SKM-1 treated with dmso at 0.1 percent for 144 hours (cell line): Measurements from ENCODE around the gene ADH4.
"Not testable (repeated sequence)": the region's sequence is repeated elsewhere in the genome, so short reads cannot be mapped to it uniquely, and the experiment has no call there.

Source experiments
- DNase-seq: peaks from one replicate; lab custom pipeline; 2025; ENCODE audit not compliant: unreplicated experiment; lab: John Stamatoyannopoulos, UW

ADH4 gene

DNA sequence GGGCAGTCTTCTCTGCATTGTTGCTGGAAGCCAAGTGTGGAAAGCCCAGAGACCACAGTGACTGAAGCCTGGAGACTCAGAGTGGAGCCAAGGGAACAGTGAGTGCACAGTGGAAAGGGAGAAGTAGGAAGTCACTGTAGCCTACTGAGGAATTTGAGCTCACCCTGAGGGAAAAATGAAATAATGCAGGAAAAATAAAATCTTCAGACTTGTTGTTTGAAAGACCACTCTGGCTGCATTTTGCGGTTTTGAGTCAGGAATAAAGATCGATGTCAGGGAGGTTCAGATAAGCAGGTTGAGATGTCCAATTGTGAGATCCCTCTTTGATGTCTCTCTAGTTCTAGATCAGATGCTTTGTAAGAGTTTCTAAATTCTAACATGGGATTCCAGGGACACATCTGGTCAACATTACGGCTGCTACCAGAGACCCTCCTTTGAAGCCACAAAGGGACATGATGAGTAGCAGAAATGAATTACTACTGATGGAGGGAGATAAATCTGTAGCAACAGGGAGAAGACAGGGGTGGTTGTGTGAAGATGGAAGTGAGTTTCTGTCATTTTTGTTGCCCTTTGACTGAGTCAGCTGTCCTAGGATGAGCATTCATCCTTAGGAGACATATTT, 8.4 kb downstream of the ADH4 start:
- DNase-seq: no peak

GRCh38 chr4:99134586-99134985, 9.5 kb downstream of the ADH4 start:
- no peak for DNase-seq

- DNase-seq: no peak
Measured at GRCh38 chr4:99131378-99131777, 12.7 kb downstream of the ADH4 start.

GRCh38 chr4:99126376-99126775, 17.7 kb downstream of the ADH4 start:
- no peak for DNase-seq

DNA sequence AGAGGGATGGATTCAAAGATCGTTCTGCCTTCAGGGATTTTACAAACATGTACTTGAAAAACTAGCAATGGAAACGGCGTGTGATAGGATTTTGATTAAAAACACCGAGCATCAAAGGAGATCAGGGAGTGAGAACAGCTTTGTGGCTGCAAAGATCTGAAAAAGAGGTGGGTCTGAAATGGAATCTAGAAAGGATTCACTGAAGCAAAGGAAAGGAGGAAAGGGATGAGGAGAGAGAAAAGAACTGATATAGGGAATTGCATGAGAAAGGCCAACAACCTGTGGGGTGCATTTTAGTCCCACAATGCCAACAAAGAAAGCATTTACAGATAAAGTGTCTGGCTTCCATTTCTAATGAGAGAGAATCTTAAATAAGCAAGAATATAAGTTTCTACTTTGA, 23.1 kb downstream of the ADH4 start:
- DNase-seq: no peak

GRCh38 chr4:99120501-99120900, 23.6 kb downstream of the ADH4 start:
- no peak for DNase-seq

DNA sequence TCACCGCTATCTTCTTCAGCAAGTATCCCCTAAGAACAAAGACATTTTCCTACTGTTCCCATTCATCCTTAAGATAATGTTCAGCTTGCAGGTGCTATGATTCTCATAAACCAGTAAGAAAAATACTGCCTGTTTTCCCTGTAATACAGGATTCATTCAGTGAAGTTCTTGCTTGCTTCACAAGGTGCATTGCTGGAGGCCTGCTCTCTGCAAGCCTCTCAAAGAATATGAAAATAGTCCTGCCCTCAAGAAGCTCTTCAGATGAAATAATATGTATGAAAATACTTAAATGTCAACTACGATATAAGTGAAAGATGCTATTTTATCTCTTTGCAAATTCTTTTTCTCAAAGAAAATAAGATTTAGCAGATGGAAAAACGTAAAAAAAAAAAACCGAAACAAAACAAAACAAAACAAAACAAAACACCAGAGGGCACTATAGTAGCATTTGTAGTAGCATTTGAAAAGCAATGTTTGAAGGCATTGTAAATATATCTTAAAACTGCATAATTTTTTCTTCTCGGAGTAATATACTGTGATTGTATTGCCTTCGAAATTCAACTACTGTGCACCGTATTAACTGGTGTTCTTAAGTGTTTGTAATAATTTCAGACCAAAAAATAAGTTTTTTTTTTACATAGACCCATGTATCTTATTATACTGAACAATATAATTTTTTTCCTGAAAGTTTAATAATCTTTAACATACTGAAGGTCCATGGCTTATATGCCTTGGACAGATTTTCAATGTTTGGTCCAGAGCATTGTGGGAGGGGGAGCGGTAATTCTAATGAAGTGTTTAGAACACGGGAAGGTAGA, 26.0 kb downstream of the ADH4 start:
- DNase-seq: peak; percentile 8

GRCh38 chr4:99117122-99117841, 26.8 kb downstream of the ADH4 start:
- not testable (repeated sequence) for DNase-seq

- DNase-seq: not testable (repeated sequence)
Measured at GRCh38 chr4:99109286-99109685, 34.8 kb downstream of the ADH4 start.

- no peak for DNase-seq
Measured at GRCh38 chr4:99104153-99104552, 39.9 kb downstream of the ADH4 start.

GRCh38 chr4:99103166-99103565, 40.9 kb downstream of the ADH4 start:
- no peak for DNase-seq

DNA sequence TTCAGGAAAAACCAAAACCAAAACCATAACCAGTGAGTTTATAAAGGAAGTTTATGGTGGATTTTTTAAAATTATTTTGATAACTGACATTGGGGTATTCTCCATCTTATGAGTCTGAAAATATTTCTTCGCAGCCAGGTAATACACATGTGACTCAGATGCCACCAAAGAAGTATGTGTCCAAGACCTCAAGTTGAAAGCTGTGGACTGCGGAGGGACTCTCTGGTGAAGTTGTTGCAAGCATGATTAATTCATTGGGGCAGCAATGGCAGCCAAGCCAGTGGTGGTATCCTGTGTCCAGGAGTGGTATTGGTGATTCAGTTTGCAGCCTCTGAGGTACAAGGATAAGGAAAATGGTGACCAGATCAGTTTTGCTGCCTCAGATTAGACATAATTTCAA, 41.5 kb downstream of the ADH4 start:
- no peak for DNase-seq

- DNase-seq: no peak
Measured at GRCh38 chr4:99100876-99101275, 43.2 kb downstream of the ADH4 start.

GRCh38 chr4:99099814-99100213, 44.3 kb downstream of the ADH4 start:
- not testable (repeated sequence) for DNase-seq

DNA sequence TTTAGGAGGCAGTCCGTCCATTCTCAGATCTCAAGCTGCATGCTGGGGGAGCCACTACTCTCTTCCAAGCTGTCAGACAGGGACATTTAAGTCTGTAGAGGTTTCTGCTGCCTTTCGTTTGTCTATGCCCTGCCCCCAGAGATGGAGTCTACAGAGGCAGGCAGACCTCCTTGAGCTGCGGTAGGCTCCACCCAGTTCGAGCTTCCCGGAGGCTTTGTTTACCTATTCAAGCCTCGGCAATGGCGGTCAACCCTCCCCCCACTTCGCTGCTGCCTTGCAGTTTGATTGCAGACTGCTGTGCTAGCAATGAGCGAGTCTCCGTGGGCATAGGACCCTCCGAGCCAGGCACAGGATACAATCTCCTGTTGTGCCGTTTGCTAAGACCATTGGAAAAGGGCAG, 44.8 kb downstream of the ADH4 start:
- no peak for DNase-seq

DNA sequence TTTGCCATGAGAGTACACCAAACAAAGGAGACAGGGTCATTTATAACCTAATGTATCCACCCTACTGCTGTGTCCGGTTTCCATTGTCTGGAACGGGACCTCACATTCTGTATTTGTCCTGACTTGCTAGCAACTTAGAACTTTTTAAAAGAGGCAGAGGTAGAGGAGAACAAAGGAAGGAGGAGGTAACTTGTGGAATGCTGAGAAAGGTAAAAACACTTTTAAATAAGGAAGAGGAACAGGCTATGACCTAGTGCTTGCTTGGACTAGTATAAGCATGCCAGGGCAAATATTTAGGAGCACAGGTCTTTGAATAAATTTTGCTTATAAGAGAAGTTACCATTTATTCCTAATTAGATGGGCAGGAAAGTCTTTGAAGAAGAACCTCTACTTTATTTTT, 52.3 kb downstream of the ADH4 start:
- not testable (repeated sequence) for DNase-seq

DNA sequence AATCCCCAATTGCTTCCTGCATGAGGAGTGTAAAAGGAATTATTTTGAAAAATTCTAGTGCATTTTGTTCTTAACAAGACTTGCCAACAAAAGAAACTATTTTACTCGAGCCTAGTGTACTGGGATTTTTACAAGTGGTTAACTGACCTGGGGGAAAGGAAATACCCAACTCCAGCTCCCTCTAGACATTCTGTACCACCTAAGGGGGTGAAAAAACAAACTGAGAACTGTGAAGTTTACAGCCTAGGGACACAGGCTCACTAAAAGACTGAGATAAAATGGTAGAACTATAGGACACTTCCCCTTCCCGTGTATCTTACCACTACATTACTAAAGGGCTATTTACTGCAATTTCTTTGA, 52.9 kb downstream of the ADH4 start:
- no peak for DNase-seq

- no peak for DNase-seq
Measured at GRCh38 chr4:99090481-99091215, 53.4 kb downstream of the ADH4 start.

DNA sequence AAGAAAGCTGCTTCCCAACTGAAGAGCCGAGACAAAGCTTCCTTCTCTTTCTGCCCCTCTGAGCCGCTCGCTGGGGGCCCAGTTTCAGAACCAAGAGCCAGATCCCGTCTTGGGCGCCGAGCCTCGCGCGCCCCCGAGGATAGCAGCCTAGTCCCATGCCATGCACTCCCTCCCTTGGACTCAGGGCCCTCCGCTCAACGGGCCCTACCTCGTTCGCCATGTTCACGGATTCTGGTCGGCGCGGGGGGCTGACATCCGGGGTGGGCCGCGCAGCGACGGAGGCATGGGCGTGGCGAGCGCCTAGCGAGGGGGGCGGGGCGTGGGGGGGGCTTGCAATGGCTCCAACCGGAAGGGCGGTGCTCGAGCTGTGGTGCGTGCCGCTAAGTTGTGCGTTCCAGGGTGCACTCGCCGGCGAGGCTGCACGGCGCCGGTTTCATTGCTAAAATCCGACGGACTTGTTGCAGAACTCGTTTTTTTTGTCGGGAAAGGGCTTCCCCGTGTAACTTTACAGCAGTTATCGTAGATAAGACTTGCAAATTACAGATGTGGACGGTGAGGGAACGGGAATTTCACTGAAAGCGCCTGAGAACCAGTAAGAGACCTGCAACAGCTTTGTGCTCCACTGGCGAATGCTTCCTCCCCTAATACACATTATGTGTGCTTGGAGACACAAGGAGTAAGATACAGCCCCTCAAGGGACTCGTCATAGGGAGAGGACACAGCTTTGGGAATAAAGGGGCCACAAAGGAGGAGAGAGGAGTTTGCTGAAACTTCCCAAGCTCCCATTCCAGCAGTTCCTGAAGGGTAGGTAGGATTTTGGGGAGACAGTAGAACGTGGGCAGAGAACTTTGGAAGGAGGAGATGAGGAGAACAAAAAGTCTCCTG, 55.4 kb downstream of the ADH4 start, which contains the start of gene ADH5:
ADH5 (minus strand) TSS at position 308 of the 885 bp plus-strand sequence; CDS start at position 220, 88 bp downstream.
- DNase-seq: peak; percentile 66

DNA sequence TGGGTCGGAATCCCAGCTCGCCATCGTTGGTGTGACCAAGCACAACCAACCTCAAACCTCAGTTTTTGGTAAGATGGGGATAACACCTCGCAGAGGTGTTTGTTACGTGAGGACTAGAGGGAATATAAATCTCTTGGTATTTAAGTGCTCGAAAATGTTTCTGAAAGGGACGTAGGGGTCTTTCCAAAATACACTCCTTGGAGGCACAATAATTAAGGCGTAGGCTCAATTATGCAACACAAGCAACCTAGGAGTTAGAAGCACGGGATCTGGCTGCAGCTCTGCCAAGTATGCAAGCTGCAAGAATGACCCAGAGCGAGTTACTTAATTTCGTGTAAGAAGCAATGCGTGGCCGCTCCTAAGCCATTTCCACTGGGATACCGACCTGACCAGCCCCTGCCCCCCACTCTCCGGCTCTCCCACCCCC, 56.1 kb downstream of the ADH4 start:
- DNase-seq: peak; percentile 37
